Neural cell (in vitro differentiated cells): ENCODE results near the gene ARHGEF10L. TPM values are rescaled to one million over a fixed set of nuclear protein-coding genes. Genes with fewer than 3 reads are reported as not detected.

ENCODE experiments used
- H2AFZ ChIP-seq: fragments of 200-600, 300-800 bp; sonication (generic), shearing (Covaris generic); 2 replicates; pipeline ENCODE4 v1.6.0; 2014; ENCODE audit warnings: low read depth, mild to moderate bottlenecking, antibody characterized with exemption, low read length, moderate library complexity
- H3F3A ChIP-seq: fragments of 200-600 bp; shearing (Covaris generic); 2 replicates; pipeline ENCODE4 v1.6.1; 2016; ENCODE audit warnings: mild to moderate bottlenecking, moderate library complexity, mixed read lengths, antibody characterized with exemption, low read length; ENCODE audit not compliant: insufficient read depth, poor library complexity, severe bottlenecking
- H3K27ac ChIP-seq: fragments of 200-600, 300-800 bp; sonication (generic), shearing (Covaris generic); 2 replicates; pipeline ENCODE4 v1.5.1; 2014; ENCODE audit warnings: mild to moderate bottlenecking, low read length, moderate library complexity
- H3K27me3 ChIP-seq: fragments of 300-800, 200-600 bp; sonication (generic), shearing (Covaris generic); 2 replicates; pipeline ENCODE4 v1.6.0; 2014; ENCODE audit warnings: mild to moderate bottlenecking, low read depth, low read length, moderate library complexity; ENCODE audit not compliant: insufficient read depth
- H3K36me3 ChIP-seq: fragments of 300-800, 200-600 bp; sonication (generic), shearing (Covaris generic); 2 replicates; pipeline ENCODE4 v1.5.1; 2014; ENCODE audit warnings: mild to moderate bottlenecking, antibody characterized with exemption, low read length, moderate library complexity; ENCODE audit not compliant: insufficient read depth
- H3K4me2 ChIP-seq: fragments of 300-800, 200-600 bp; sonication (generic), shearing (Covaris generic); 2 replicates; pipeline ENCODE4 v1.6.0; 2014; ENCODE audit warnings: mild to moderate bottlenecking, low read length
- H3K4me3 ChIP-seq: fragments of 300-800, 200-600 bp; sonication (generic), shearing (Covaris generic); 2 replicates; pipeline ENCODE4 v1.5.1; 2014; ENCODE audit warnings: mild to moderate bottlenecking, low read length, moderate library complexity
- H3K79me2 ChIP-seq: fragments of 200-600 bp; shearing (Covaris generic); replicated peaks from 2 replicates; pipeline ENCODE4 v1.6.0; 2014; ENCODE audit warnings: mild to moderate bottlenecking, low read length, moderate library complexity; ENCODE audit not compliant: insufficient read depth
- H3K9ac ChIP-seq: fragments of 300-800, 200-600 bp; sonication (generic), shearing (Covaris generic); 2 replicates; pipeline ENCODE4 v1.6.1; 2016; ENCODE audit warnings: mild to moderate bottlenecking, low read length, mixed read lengths
- H3K9me2 ChIP-seq: fragments of 200-600 bp; shearing (Covaris generic); 2 replicates; pipeline ENCODE4 v1.6.1; 2016; ENCODE audit warnings: mild to moderate bottlenecking, low read length, mixed read lengths; ENCODE audit not compliant: insufficient read depth
- H3K9me3 ChIP-seq: fragments of 200-600, 300-800 bp; sonication (generic), shearing (Covaris generic); 2 replicates; pipeline ENCODE4 v1.6.1; 2016; ENCODE audit warnings: mild to moderate bottlenecking, mixed run types, low read length, moderate library complexity, mixed read lengths
- H4K20me1 ChIP-seq: fragments of 200-600 bp; shearing (Covaris generic); 2 replicates; pipeline ENCODE4 v1.6.1; 2016; ENCODE audit warnings: mild to moderate bottlenecking, mixed run types; ENCODE audit not compliant: insufficient read depth
- EP300 ChIP-seq: fragments of 450-650 bp; conservative IDR thresholded peaks from 2 replicates; pipeline ENCODE4 v1.6.1; 2014; ENCODE audit warnings: antibody characterized with exemption, mild to moderate bottlenecking, moderate library complexity; ENCODE audit not compliant: poor library complexity, severe bottlenecking
- EZH2 ChIP-seq: fragments of 200-600, 300-800 bp; shearing (Covaris generic), sonication (generic); IDR thresholded peaks from 2 replicates; pipeline ENCODE4 v1.6.1; 2014; ENCODE audit warnings: antibody characterized with exemption, low read length, borderline replicate concordance, mild to moderate bottlenecking; ENCODE audit not compliant: insufficient read depth, poor library complexity, severe bottlenecking
- MXI1 ChIP-seq: fragments of 450-650 bp; conservative IDR thresholded peaks from 2 replicates; pipeline ENCODE4 v1.6.1; 2014; ENCODE audit warnings: antibody characterized with exemption, mild to moderate bottlenecking; ENCODE audit not compliant: poor library complexity, severe bottlenecking
- POLR2AphosphoS5 ChIP-seq: IDR thresholded peaks from 2 replicates; pipeline ENCODE4 v1.6.1; 2012
- RAD21 ChIP-seq: fragments of 450-650 bp; conservative IDR thresholded peaks from 2 replicates; pipeline ENCODE4 v1.6.1; 2014; ENCODE audit warnings: antibody characterized with exemption, mild to moderate bottlenecking, moderate library complexity
- REST ChIP-seq: IDR thresholded peaks from 2 replicates; pipeline ENCODE4 v1.6.1; 2012; ENCODE audit warnings: borderline replicate concordance
- SMC3 ChIP-seq: fragments of 450-650 bp; conservative IDR thresholded peaks from 2 replicates; pipeline ENCODE4 v1.6.1; 2014; ENCODE audit warnings: antibody characterized with exemption, mild to moderate bottlenecking, moderate library complexity; ENCODE audit not compliant: poor library complexity
- TAF1 ChIP-seq: IDR thresholded peaks from 2 replicates; pipeline ENCODE4 v1.6.1; 2012; ENCODE audit warnings: low read depth
- polyA plus RNA-seq: library from polyadenylated mRNA; depleted of rRNA; stranded (reverse); fragments of >200 nt; gene quantifications from 2 replicates; pipeline ENCODE4 v1.2.3, GENCODE V29; 2014
- TF ChIP-seq, protein P1 (sequence below): fragments of 450-650 bp; IDR thresholded peaks from 2 replicates; pipeline ENCODE4 v1.5.1; 2014; ENCODE audit warnings: antibody characterized with exemption, mild to moderate bottlenecking, moderate library complexity; ENCODE audit not compliant: poor library complexity, severe bottlenecking

ARHGEF10L gene
- polyA plus RNA-seq, 1 donor from 2014 or later: 123 TPM

- Histone ChIP-seq H3K36me3 (no peaks in the 10 kb centered on the region), H3K9me2 (no peaks in the 10 kb centered on the region), H3K4me3 (no peak overlapping the region), H4K20me1 (no peaks in the 10 kb centered on the region), H3K27me3 (no peaks in the 10 kb centered on the region), H3F3A (no peaks in the 10 kb centered on the region), H3K9ac (no peak overlapping the region), H2AFZ (no peak overlapping the region), H3K27ac (no peak overlapping the region), H3K4me2 (no peak overlapping the region), H3K9me3 (no peaks in the 10 kb centered on the region), H3K79me2 (no peaks in the 10 kb centered on the region)
- TF ChIP-seq MXI1: no peak
Observed at GRCh38 chr1:17603091-17603841, 63.8 kb downstream of the ARHGEF10L start.

DNA sequence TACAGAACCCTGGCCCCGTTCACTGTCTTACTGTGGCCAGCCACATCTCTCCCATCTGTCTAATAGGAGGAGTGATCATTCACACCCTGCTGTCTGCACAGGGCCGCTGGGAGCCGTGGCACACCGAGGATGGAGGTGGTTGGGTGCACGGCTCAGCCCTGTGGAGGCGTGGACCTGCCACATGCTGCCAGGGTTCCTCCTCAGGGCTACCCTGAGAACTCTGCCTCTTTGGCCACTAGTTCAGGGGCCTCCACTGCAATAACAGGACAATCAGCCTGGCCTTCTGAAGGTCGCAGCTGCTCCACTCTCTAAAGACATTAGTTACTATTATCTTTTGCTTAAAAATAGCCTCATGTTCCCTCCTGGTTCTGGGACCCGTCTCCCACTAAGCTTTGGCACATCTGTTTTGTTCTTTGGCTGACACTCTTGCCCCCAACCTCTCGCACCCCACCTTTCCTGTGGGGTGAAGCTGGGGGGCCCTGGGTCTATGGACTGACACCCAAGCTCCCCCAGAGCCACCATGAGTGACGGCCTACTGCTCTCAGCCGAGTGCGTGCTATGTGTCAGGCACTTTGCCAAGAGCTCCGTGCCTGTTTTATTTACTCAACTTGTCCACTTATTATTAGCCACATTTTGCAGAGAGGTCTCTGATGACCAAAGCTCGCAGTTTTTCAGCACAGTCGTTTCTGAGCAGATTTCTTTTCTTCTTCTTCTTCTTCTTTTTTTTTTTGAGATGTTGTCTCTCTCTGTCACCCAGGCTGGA lies 66.3 kb downstream of the ARHGEF10L start:
- TF ChIP-seq TAF1: no peak
- no peak for TF ChIP-seq POLR2AphosphoS5
- no peak for TF ChIP-seq SMC3
- TF ChIP-seq REST: no peak
- no peak for TF ChIP-seq EP300
- no peak for TF ChIP-seq RAD21
- Histone ChIP-seq H3K9me3 (no peaks in the 10 kb centered on the region), H3K9ac (no peak overlapping the region), H3F3A (no peaks in the 10 kb centered on the region), H3K4me3 (no peak overlapping the region), H3K79me2 (no peaks in the 10 kb centered on the region), H3K27me3 (no peaks in the 10 kb centered on the region), H3K9me2 (no peaks in the 10 kb centered on the region), H2AFZ (no peak overlapping the region), H3K36me3 (no peaks in the 10 kb centered on the region), H3K4me2 (no peak overlapping the region), H4K20me1 (no peaks in the 10 kb centered on the region), H3K27ac (no peak overlapping the region)

- H3K79me2 ChIP-seq: no peaks in the 10 kb centered on the region
- no peaks in the 10 kb centered on the region for H3K36me3 ChIP-seq
- H3K9me3 ChIP-seq: no peaks in the 10 kb centered on the region
- H3K4me2 ChIP-seq: no peak overlapping the region
- peak; percentile 85 for TF ChIP-seq SMC3
- TF ChIP-seq EZH2: no peak
- TF ChIP-seq RAD21: peak; percentile 82
- no peak for TF ChIP-seq TAF1
- TF ChIP-seq POLR2AphosphoS5: no peak
- TF ChIP-seq EP300: no peak
- TF ChIP-seq, protein P1, sequence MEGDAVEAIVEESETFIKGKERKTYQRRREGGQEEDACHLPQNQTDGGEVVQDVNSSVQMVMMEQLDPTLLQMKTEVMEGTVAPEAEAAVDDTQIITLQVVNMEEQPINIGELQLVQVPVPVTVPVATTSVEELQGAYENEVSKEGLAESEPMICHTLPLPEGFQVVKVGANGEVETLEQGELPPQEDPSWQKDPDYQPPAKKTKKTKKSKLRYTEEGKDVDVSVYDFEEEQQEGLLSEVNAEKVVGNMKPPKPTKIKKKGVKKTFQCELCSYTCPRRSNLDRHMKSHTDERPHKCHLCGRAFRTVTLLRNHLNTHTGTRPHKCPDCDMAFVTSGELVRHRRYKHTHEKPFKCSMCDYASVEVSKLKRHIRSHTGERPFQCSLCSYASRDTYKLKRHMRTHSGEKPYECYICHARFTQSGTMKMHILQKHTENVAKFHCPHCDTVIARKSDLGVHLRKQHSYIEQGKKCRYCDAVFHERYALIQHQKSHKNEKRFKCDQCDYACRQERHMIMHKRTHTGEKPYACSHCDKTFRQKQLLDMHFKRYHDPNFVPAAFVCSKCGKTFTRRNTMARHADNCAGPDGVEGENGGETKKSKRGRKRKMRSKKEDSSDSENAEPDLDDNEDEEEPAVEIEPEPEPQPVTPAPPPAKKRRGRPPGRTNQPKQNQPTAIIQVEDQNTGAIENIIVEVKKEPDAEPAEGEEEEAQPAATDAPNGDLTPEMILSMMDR: peak; percentile 86
- no peak for TF ChIP-seq MXI1
- TF ChIP-seq REST: no peak
- H3K27ac ChIP-seq: no peak overlapping the region
- H3K4me3 ChIP-seq: no peak overlapping the region
- H3K27me3 ChIP-seq: no peaks in the 10 kb centered on the region
- H3F3A ChIP-seq: no peaks in the 10 kb centered on the region
- no peaks in the 10 kb centered on the region for H3K9me2 ChIP-seq
- no peak overlapping the region for H3K9ac ChIP-seq
- no peaks in the 10 kb centered on the region for H4K20me1 ChIP-seq
- no peak overlapping the region for H2AFZ ChIP-seq
Observed at GRCh38 chr1:17606826-17607440, 67.4 kb downstream of the ARHGEF10L start.
